Measurements from ENCODE around the gene NAPSA. TPM values are rescaled to one million over a fixed set of nuclear protein-coding genes. Genes with fewer than 3 reads are reported as not detected.

NAPSA gene
- total and polyA plus RNA-seq, 2 of the 8 experiments (the other 6 are each of a cell fraction or from before 2014, with no cell fraction given): 0.71 to 0.73 TPM

DNA sequence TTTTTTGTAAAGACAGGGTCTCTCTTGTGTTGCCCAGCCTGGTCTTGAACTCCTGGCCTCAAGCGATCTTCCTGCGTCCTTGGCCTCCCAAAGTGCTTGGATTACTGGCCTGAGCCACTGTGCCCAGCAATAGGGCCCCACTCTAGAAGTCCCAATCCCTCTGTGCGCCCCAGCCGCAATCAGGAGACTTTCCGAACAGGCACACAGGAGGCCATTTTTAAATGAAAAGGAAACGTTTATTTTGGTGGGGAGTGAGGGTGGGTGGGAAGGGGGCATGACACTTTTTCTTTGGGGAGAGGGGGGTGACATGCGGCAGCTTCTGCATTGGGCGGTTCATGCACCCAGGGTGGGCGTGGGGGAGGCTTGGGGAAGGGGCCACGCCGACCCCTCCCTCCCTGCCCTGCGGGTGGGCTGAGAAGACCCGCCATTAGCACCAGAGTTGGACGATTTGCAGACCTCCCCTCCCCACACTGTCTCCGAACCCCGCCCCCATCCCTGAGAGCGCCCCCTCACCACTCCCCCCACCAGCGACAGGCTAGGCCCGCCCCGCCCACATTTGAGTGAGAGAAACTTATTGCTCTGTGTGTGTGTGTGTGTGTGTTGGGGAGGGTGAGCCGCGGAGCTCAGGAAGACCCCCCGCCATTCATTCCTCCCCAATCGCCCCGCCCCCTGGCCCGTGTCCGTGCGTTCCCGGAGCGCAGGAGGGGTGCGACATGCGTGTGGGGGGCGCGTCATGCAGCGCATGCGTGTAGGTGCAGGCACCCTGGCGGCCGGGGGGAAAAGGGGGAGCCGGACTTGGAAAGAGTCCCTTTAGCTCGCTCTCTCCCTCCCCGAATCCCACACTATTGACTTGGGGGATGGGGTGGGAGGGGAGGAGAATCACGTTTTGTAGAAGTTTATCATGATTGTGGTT, 53.5 kb downstream of the NAPSA start:
- Histone ChIP-seq H3K27me3 (replicated peaks in 1 of 4; ENCODE audit: control insufficient read depth in 3 of 4, extremely low read depth in 1 of 4, insufficient read depth in 3 of 4, low read length in 3 of 4) (peaks cover 0 to 16% (median 1%) of the 10 kb centered on the region in 4 experiments; a peak in 3 of 7 replicates), H3K36me3 (ENCODE audit: control insufficient read depth in 2 of 4, insufficient read depth in 4 of 4, low read length in 3 of 4) (peaks cover 0 to 14% (median 0%) of the 10 kb centered on the region in 4 experiments; a peak in 3 of 8 replicates), H3K23me2 (ENCODE audit: low read depth, low read length) (peaks cover 22% of the 10 kb centered on the region), H2BK120ac (replicated peaks; ENCODE audit: low read depth, low read length) (peak overlapping the region; percentile 22), H3K27ac (ENCODE audit: low read depth, low read length) (no peak overlapping the region), H3K23ac (ENCODE audit: insufficient read length) (no peak overlapping the region), H3K56ac (replicated peaks; ENCODE audit: insufficient read length, low read depth, low read length) (peak overlapping the region; percentile 48), H2AFZ (ENCODE audit: low read length) (no peak overlapping the region), H3K18ac (ENCODE audit: extremely low read depth, low read length) (peak overlapping the region; percentile 89), H3K4me3 (ENCODE audit: extremely low read depth in 1 of 4, insufficient read depth in 2 of 4, low read depth in 3 of 4, low read length in 4 of 4) (peak overlapping the region; percentile 42 to 88 (median 60)), H2BK12ac (ENCODE audit: low read depth, low read length) (peak overlapping the region; percentile 92; the same call in 1 of the 2 replicates), H2AK5ac (ENCODE audit: low read depth, low read length) (no peak overlapping the region), H3K14ac (ENCODE audit: insufficient read length) (no peak overlapping the region), H2BK5ac (ENCODE audit: low read depth, low read length) (peak overlapping the region; percentile 73; the same call in 1 of the 2 replicates), H4K8ac (ENCODE audit: extremely low read depth, insufficient read depth, low read length) (peak overlapping the region; percentile 64), H2BK15ac (ENCODE audit: low read length) (no peak overlapping the region), H4K5ac (ENCODE audit: insufficient read length, low read depth, low read length) (peak overlapping the region; percentile 64), H3K9ac (replicated peaks in 1 of 4; ENCODE audit: extremely low read depth in 1 of 4, low read depth in 3 of 4, low read length in 3 of 4) (peak overlapping the region in 3 of 4 experiments; percentile 31 to 60 (median 60); a peak in 5 of 7 replicates), H4K91ac (replicated peaks; ENCODE audit: insufficient read length, low read length) (peak overlapping the region; percentile 76), H3K79me1 (ENCODE audit: low read depth, low read length) (no peaks in the 10 kb centered on the region), H3K4me1 (replicated peaks in 1 of 4; ENCODE audit: control insufficient read depth in 3 of 4, insufficient read depth in 4 of 4, low read length in 3 of 4) (peaks cover 5 to 12% (median 9%) of the 10 kb centered on the region in 4 experiments), H4K20me1 (replicated peaks in 1 of 2; ENCODE audit: control insufficient read depth in 1 of 2, insufficient read depth in 2 of 2, low read length in 2 of 2) (no peaks in the 10 kb centered on the region), H2BK20ac (ENCODE audit: low read length) (no peak overlapping the region), H3K79me2 (ENCODE audit: control insufficient read depth in 1 of 2, insufficient read depth in 2 of 2, low read length in 2 of 2) (no peaks in the 10 kb centered on the region), H3K4ac (replicated peaks; ENCODE audit: insufficient read length, low read depth, low read length) (peak overlapping the region; percentile 88), H3K9me3 (ENCODE audit: insufficient read depth in 2 of 2, low read depth in 1 of 2, low read length in 1 of 2) (peaks cover 14 to 16% of the 10 kb centered on the region in 2 experiments; a peak in 3 of 4 replicates), H3K4me2 (ENCODE audit: insufficient read depth in 1 of 2, low read depth in 2 of 2, low read length in 2 of 2) (peak overlapping the region; percentile 88 to 98)
- peak; percentile 67 to 89 for DNase-seq (ENCODE audit: low read depth in 1 of 2, low spot score in 2 of 2)
- ChIA-PET POLR2A (ENCODE audit: partially characterized antibody) (interaction anchor here (0.6 to 3.0 kb wide), 10 partner anchors 10 to 413 kb away, joined by 3 to 29 read pairs (median 4); partner anchors contain the start of genes KCNC3 and MYH14), CTCF (ENCODE audit: partially characterized antibody) (interaction anchor here (0.6 to 1.7 kb wide), 5 partner anchors 15 to 56 kb away, joined by 3 to 5 read pairs (median 3); partner anchors contain the start of gene KCNC3)
- FAIRE-seq: no peak
- WGBS, 2 experiments (ENCODE audit: extremely low coverage in 1 of 2, insufficient coverage in 1 of 2, insufficient read length in 1 of 2, insufficient replicate concordance in 2 of 2, low coverage in 1 of 2, low lambda C conversion rate in 2 of 2, missing lambda C conversion rate in 1 of 2): 5% methylated on average over 22 of the region's 42 CpGs; no CpG with 5 or more reads in 1 of the 2 experiments
- TF ChIP-seq TEAD4 (IDR thresholded peaks at IDR 0.05; ENCODE audit: low read depth, low read length) (peak; percentile 43; the same call in 1 of the 2 replicates), POLR2AphosphoS5 (IDR thresholded peaks at IDR 0.05; ENCODE audit: low read depth, low read length) (0 out of 2 replicates have a peak, but pooled peaks have one; percentile 36)
- TF ChIP-seq, protein P1, sequence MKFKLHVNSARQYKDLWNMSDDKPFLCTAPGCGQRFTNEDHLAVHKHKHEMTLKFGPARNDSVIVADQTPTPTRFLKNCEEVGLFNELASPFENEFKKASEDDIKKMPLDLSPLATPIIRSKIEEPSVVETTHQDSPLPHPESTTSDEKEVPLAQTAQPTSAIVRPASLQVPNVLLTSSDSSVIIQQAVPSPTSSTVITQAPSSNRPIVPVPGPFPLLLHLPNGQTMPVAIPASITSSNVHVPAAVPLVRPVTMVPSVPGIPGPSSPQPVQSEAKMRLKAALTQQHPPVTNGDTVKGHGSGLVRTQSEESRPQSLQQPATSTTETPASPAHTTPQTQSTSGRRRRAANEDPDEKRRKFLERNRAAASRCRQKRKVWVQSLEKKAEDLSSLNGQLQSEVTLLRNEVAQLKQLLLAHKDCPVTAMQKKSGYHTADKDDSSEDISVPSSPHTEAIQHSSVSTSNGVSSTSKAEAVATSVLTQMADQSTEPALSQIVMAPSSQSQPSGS (IDR thresholded peaks at IDR 0.05; ENCODE audit: low read length): no peak

Data from H1 (cell line).